EH (cell line): ENCODE data around the gene AFF2.

Experiments used
- DNase-seq: peaks from one replicate; pipeline ENCODE4 v3.0.0-alpha.2; 2015; ENCODE audit warnings: low read depth

AFF2 gene

DNA sequence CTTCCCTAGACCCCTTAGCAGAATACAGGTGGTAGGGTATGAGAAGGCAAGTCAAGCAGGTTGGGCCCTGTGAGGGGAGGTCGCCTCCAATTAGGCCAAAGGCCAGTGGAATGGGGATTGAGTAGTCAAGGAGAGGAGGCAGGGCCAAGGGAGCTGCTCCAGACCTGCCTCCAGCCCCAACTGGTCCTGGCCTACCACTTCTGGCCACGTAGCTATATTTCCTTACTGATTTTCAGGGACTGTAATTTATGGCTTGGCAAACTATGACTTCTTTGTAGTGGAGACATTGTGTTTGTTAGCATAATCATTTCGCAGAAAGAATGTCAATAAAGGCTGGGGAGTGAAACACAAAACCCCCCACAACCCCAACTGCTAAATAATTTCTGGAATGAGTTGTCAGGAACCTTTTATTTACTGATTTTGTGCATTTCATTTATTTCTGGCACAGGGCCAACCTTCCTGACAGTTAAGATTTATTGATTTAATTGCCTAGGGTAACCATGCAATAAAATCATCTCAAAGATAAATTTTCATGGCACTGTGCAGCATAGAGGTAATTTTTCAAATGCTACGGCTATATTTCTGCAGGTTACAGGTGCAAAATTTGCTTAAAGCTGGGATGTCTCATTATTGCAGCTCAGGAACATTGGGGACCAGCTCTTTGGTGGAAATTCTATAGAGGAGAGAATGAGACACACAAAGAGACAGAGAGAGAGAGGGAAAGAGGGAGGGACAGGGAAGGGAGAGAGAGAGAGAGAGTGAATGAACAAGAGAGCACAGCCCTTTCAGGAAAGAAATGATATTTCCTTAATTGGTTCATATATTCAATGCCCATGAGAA, 509.8 kb downstream of the AFF2 start:
- no peak for DNase-seq

DNA sequence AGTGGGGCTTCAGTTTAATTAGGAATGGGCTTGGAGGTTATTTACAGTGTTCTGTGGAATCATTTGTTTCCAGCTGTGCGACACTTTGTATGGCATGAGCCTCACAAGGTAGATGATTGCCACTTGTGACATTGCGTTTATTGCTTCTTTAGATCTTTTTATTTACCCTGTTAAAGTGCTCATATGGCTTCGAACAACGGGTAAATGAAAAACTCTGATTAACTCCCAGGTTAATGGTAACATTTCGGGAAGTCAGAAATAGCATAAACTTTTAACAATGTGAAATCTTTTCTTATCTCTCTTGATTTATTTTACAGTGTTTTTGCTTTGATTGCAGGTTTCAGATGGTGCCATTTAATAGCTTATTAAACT, 510.4 kb downstream of the AFF2 start:
- DNase-seq: no peak

DNA sequence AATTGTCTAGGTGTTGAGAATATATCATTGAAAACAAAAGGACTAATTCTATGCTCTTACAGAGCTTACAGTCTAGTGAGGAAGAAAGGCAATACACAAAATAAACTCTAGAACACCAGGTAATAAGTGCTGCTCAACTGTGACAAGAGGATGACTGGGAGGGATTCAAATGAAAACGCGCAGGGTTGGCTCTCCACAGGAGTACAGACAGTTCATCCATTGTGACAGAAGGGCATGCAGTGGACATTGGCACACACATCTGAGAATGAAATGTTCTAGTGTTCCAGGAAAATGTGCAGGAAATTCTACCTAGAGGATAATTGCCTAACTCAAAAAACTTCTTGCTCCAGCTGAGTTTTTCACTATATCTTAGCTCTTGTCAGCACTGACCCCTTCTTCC, 512.7 kb downstream of the AFF2 start:
- DNase-seq: no peak

DNA sequence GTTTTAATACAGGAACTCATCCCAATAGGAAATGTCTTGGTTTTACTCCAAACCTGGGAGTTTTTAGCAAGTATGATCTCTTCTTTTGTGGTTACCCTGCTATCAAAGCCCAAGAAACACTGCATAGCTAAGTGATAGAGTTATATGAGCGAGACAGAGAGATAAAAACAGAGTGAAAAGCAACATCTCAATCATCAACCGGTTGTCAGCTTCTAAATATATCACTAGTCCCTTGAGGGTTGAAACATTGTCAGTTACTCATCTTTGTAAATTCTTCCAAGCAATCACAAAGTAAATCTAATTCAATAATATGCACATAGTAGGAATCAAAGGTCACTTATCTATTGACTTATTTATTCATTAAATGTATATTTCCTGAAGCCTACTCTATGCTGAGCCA, 520.7 kb downstream of the AFF2 start:
- no peak for DNase-seq

DNA sequence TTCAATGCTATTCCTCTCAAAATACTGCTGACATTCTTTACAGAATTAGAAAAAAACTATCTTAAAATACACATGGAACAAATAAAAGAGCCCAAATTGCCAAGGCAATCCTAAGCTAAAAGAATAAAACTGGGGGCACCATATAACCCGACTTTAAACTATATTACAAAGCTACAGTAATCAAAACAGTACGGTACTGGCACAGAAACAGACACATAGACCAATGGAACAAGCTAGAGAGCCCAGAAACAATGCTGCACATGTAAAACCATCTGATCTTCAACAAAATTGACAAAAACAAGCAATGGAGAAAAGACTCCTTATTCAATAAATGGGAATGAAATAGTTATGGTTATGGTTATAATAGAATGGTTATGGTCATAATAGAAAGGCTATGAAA, 522.1 kb downstream of the AFF2 start:
- no peak for DNase-seq

DNA sequence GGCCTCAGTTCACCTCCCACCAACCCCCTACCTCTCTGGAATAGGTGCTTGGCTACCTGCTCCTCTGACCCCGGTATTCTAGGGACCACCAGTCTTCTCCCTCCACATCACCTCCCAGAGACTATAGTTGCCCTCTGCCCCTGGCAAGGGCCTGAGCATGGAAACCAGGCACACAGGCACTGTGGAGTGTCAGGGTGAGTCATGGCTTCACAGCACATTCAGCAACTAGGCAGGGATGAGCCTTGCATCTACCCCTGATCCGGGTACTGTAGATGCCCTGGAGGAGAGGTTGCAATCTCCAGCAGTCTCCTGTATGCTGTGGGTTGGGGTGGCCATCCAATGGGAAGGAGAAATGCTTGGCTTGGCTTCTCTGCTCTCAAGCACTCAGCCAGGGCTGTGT, 532.0 kb downstream of the AFF2 start:
- DNase-seq: no peak

DNA sequence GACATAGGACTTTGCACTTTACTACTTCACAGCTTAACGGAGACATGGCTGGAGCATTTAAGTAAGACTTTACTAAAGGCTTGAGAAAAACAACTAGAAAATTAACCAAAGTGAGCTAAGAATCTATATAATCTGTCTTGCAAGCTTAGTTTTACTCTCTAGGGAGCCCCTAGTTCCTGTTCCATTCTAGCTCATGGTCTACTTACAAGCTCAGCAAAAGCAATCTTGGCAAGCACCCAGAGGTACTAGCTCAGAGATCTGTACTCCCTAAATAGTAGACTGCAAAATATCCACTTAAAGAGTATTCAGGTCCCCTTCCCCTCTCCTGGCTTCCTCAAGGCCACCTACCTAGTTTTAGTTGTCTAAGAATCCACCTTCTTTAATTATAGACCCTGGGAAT, 535.7 kb downstream of the AFF2 start:
- no peak for DNase-seq

DNA sequence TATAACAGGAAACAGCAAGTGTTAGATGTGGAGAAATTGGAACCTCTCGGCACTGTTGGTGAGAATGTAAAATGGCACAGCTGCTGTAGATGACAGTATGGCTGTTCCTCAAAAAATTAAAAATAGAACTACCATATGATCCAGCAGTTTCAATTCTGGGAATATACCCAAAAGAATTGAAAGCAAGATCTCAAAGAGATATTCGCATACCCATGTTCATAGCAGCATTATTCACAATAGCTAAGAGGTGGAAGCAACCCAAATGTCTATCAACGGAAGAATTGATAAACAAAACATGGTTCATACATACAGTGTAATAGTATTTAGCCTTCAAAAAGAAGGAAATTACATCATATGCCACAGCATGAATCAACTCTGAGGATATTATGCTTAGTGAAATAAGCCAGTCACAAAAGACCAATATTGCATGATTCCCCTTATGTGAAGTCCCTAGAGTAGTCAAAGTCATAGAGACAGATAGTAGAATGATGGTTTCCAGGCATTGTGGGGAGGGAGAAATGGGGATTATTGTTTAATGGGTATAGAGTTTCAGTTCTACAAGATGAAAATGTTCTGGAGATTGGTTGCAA, 537.0 kb downstream of the AFF2 start:
- no peak for DNase-seq

DNA sequence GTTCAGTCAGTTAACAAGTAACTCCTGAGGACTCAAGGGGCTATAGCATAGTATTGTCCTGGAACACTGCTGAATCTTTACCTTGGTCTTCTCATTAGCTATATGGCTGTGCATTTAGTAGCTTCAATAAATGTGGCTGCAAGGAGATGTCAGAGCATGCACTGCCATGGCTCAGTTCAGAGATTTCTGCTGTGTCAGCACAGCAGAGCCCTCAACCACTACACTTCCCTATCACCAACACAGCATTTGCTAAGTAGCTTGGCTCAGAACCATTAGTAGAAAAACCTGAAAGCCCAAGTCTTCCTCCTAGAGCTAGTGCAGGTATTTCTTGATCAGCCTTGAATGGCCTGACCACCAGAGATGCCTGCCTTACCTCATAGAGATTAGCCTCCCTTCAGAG, 538.6 kb downstream of the AFF2 start:
- DNase-seq: no peak

DNA sequence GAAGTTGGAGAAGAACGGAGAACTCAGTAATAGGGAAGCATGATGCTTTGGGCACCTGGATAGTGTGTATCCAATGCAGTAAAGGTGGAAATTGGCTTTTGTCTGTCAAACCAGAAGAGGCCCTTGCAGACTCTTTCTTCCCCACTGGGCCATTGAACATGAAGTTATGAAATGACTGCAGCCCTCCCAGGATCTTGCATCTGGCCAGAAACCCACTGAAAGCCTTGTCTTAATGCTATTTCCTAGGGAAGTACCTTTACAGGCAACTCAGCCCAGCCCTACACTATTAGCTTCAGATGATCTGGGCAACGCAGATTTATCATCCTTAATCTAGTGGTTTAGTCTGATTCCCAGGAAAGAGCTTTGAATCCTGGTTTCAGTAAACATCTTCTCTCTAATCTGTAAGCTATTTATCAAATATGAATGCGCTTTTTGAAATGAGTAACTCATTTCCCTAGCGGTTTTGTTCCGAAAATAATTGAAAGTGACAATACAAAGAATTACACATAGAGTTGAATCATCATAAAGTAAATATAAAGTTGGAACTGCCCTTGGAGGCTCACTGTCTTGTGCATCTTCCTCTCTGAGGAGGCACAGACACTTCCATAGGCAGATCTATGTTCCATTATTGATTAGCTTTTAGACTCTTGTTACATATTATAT, 540.6 kb downstream of the AFF2 start:
- no peak for DNase-seq

DNA sequence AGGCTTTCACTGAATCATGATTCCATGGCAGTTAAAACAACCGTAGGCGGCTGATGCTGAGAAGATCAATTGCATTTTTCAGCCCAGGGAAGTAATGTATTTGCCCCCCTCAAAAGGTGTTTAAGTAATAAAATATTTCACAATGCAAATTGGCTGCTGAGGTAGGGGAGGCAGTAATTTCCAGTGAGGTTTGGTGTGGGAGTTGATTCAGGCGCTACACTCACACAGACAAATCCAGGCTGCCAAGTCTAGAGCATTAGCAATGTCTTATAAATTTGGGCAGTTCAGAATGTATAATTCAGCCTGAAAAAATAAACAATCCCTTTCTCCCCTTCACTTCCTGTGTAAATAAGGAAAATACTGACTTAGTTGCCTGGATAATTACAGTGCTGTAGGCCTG, 543.0 kb downstream of the AFF2 start:
- no peak for DNase-seq

DNA sequence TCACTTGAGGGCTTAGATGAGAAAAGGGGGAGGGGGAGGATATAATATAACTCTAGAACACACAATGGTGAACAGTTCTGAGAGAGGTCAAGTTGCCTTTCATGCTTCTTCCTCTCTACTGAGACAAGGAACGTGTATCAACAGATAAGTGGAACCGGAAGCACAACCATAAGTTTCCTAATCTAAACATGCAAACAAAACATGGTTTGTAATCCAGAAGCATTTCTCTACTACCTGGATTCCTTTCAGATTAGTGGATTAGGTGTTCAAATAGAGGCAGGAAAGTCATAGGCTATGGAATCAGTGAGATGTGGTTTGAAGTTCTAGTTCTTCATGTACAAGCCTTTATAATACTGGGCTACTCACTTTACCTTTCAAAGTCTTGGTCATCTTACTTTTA, 544.1 kb downstream of the AFF2 start:
- DNase-seq: no peak

DNA sequence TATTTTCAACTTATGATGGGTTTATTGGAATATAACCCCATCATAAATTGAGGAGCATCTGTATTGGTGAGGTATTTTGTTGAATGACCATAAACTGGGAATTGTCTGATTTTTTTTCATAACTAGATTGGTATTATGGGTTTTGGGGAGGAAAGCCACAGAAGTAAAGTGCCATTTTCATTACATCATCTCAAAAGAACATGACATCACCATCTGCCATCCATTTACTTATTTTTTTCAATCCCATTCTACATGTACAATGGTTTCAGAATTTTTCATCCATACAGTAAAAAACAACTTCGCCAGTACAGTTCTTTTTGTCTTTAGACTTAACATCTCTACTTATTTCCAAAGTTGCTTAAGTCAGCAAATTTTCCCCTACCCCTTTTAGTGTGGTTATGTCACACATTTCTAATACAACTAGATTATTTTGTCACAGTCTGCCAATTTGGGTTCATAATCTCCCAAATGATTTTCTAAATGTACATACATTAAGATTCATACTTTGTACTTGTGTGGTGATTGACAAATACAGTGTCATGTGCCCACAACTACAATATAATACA, 545.3 kb downstream of the AFF2 start:
- no peak for DNase-seq
